ENCODE results near the gene SLFN12L.

DNA sequence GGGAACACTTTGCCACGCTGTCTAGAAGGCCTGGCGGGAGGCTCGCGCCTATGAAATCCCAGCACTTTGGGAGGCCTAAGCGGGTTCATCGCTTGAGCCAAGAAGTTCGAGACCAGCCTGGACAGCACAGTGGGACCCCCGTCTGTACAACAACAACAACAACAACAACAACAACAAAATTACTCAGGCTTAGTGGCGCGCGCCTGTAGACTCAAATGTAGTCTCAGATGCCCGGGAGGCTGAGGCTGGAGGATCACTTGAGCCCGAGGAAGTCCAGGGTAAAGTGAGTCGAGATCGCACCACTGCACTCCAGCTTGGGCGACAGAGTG, 88.6 kb downstream of the SLFN12L start:
- TF ChIP-seq CTCF (conservative IDR thresholded peaks at IDR 0.05; ENCODE audit: low read depth, low read length) (no peak), EZH2phosphoT487 (IDR thresholded peaks at IDR 0.05; ENCODE audit: borderline replicate concordance, low read length) (no peak), EZH2 (IDR thresholded peaks at IDR 0.05; ENCODE audit: low read length, unreplicated experiment) (no peak)
